HG02678 (cell line): ENCODE data around the gene DNLZ.
"Not testable (repeated sequence)": the region's sequence is repeated elsewhere in the genome, so short reads cannot be mapped to it uniquely, and the experiment has no call there.

ENCODE experiments used
- ATAC-seq: cut with Tn5 transposase; IDR thresholded peaks from one replicate; pipeline ENCODE4 v1.9.1; 2021; ENCODE audit warnings: mild to moderate bottlenecking, moderate library complexity; ENCODE audit not compliant: unreplicated experiment

DNLZ gene

DNA sequence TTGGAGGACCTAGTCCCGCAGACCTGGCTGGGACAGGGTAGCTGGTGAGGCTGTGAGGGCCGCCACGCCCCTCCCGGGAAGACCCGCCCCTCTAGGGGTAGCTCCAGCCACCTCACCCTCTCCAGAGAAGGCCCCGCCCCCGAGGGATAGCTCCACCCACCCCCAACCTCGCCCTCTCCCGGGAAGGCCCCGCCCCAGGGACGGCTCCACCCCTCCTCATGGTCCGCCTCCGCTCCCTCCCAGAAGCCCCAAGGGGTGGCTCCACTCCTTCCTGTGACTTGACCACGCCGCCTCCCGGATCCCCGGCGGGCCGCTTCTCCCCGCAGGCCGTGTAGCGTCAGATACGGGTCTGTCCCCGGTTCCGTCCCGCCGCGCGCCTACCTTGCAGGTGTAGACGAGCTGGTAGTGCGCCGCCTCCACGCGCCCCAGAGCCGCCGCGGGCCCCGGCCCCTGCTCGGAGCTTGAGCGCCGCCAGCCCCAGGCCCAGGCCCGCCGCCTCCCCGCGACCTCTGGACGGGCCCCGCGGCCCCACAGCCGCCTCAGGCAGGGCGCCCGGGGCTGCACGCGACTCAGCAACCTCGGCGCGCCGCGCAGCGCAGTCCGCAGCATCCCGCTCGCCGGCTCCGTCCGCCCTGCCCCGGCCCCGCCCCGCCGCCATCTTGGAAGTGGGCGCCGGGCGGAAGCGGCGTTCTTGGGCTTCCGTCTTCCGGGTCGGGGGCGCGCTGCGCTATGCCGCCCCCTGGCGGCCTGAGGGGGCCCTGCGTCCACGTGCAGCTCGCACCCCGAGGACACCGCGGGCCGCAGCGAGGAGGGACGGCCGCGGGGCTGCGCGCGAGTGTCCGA lies at the start of gene DNLZ:
Gene DNLZ (minus strand): TSS at position 639 of the 843 bp plus-strand sequence. CDS start 30 bp downstream, at position 609.
- ATAC-seq: peak; percentile 80

DNA sequence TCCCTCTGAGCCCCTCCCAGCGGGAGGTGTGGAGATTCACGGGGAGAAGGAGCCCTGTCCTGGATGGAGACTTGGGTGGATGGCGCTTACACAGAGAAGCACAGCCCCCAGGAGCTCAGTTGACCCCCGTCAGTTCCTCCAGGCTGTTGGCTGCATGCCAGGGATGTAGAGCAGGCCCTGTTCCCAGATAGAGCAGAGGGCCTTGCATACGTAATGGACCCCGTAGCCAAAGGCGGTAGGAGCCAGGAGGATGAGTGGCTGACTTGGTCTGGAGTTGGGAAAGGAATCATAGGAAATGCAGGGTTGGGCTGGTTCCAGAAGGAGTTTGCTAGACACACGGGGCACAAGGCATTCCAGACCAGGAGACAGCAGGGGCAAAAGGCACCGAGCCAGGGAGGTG lies 49.4 kb upstream of the DNLZ start:
- ATAC-seq: no peak

DNA sequence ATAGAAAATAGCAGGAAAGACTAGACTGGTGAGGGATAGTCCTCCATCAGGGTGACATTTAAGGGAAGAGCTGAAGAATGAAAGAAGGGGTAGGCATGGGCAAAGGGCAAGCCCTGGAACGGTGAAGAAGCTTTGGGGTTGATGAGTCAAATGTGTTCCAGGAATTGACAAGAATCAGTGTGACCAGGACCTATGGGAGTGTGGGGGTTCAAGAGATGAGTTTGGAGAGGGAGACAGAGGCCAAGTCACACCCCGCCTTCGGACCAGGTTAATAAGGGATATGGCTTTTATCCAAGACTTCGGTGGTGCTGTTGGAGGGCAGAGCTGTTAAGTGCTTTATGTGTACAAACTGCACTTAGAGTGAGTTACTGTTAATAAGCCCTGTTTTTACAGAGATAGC lies 47.8 kb upstream of the DNLZ start:
- no peak for ATAC-seq

DNA sequence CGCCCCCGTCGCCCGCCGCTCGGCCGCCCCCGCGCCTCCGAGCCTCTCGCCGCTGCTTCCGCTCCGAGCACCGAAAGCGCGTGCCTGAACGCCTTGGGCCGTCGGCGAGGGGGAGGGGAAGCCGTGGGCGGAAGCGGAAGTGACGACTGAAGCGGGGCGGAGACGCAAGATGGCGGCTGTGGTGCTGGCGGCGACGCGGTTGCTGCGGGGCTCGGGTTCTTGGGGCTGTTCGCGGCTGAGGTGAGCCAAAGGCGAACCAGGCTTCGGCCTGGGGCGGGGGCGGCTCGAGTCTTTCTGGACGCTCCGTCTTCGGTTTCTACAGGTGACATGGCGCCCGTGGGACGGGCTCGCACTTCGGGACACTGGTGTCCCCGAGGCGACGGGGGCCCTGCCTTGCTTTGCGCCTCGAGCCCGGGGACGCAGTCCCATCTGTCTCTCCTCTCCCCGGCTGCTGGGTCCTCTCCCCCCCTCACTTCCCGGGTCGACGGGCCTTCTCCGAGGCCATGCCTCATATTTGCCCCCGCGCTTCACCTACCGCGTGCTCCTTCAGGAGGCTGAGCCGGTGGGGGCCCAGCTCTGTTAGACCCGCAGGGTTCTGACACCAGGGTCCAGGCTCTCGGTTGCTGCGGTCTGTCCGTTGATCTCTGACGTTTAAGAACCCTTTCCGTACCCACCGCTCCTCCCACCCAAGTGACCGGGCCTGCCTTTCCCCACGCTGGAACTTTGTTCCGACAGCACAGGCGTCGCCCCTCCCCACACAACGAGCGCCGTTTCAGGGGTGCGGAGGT lies 47.1 kb upstream of the DNLZ start, which contains the start of the genes ENTR1 and PMPCA:
Gene ENTR1 (minus strand): TSS at position 115 of the 788 bp plus-strand sequence. CDS start 217 bp downstream, outside the sequence.
Gene PMPCA (plus strand): TSS at position 159 of the 788 bp plus-strand sequence. CDS start 11 bp downstream, at position 170.
- ATAC-seq: peak; percentile 82

DNA sequence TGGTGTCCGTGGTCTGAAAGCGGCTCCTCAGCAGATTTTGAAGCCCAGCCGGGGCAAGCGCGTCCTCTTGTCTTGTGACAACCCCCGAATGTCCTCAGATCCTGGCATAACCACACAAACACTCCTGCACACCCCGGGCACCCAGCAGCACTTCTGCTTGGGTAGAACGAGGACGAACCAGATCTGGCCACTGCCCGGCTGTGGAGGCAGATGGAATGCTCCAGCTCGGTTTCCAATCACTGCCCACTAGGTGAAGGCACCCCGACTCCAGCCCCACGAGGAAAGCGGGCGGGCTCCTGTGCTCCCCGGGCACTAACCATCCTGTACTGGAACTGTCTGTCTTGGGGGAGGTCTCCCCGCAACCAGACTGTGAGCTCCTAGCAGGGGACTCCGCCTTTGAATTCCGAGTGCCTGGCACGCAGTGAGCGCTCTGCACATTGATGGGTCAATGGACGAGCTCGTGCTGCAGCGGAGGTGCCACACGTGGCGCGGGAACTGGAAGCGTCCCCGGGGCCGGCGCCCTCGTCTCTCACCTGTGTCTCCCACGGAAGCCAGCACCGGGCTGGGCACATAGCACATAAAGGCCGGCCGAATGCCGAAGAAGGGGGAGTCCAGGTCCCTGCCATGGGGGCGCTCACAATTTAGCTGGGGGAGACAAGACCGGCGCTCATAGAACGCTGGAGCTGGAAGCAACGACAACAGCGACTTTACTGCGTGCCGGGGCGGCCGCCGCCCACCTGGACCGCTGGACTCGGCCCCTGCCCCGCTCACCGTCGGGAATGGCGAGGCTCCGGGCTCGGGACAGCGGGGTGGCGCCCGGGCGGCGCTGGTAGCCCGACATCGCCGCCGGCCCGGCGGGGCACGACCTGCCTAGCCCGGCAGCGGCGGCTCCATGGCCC lies 46.3 kb upstream of the DNLZ start:
- peak; percentile 22 for ATAC-seq

DNA sequence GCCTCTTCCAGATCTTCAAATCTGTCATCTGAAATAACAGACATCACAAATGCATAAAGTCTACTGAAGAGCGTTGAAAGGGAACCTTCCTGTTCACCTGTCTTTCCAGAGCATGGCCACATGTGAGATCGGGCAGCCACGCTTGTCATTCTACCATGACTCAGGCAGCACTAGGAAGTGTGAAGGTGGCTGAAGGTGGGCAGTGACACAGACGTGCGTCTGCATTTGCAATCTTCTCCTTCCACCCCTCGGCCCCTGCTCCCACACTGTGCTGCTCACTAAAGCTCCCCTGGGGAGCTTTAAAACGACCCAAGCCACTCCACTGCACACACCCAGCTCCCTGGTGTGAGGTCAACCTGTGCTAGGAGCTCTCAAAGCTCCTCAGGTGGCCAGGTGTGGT lies 44.4 kb upstream of the DNLZ start:
- ATAC-seq: no peak

DNA sequence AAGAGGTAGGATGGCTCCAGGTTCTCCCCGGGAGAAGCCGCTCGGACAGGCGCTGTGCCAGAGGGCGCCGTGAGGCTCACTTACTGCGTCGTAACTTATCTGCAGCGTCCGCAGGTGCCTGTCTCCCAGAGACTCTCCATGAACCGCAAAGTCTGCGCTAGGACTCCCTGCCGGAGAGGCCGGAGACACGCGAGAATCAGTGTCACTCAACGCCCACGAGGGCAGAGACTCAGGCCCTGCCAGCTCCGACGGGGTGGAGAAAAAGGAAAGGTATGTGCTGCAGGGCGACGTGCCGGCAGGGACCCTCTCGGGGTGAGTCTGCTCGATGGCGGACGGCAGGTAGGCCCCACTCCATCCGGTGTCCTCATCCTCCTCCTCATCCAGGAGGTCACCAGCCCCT lies 43.5 kb upstream of the DNLZ start:
- not testable (repeated sequence) for ATAC-seq

DNA sequence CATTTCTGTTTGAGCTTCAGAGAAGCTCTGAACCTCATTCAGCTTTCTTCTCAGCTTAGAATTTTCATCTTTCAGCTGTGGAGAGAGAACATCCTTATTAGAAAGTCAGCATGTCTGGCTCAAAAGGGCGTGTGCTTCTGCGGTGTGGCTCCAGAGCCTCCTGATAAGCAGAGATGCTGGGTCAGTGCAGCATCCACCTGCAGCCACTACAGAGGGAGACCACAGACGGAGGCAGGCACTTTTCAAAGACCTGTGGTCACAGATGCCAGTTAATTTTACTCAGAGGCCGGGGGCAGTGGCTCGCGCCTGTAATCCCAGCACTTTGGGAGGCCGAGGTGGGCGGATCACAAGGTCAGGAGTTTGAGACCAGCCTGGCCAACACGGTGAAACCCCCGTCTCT lies 42.4 kb upstream of the DNLZ start:
- ATAC-seq: not testable (repeated sequence)

DNA sequence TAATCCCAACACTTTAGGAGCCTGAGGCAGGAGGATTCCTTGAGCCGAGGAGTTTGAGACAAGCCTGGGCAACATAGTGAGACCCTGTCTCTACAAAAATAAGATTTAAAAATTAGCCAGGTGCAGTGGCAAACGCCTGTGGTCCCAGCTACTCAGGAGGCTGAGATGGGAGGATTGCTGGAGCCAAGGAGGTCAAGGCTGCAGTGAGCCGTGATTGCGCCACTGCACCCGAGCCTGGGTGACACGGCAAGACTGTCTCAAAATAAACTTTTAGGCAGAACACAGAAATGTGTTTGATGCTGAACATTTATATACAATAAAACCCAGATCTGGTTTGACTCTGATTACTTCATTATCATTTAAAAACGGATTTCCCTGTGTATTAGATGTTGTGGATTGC lies 41.9 kb upstream of the DNLZ start:
- no peak for ATAC-seq

DNA sequence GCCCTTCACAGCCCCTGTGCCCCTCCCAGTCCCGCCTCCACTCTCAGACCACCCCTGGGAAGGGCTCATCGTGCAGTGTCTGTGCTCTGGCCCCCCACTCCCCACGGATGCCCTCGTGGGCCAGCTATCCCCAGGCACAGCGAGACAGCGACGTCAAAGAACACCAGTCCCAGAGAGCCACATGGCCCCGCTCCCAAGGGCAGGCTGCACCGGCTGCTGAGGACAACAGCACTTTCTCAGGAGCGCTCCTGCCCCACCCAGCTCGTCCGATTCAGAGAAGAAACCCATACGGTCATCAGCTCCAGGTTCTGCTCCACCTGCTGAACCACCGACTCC lies 41.2 kb upstream of the DNLZ start:
- no peak for ATAC-seq

DNA sequence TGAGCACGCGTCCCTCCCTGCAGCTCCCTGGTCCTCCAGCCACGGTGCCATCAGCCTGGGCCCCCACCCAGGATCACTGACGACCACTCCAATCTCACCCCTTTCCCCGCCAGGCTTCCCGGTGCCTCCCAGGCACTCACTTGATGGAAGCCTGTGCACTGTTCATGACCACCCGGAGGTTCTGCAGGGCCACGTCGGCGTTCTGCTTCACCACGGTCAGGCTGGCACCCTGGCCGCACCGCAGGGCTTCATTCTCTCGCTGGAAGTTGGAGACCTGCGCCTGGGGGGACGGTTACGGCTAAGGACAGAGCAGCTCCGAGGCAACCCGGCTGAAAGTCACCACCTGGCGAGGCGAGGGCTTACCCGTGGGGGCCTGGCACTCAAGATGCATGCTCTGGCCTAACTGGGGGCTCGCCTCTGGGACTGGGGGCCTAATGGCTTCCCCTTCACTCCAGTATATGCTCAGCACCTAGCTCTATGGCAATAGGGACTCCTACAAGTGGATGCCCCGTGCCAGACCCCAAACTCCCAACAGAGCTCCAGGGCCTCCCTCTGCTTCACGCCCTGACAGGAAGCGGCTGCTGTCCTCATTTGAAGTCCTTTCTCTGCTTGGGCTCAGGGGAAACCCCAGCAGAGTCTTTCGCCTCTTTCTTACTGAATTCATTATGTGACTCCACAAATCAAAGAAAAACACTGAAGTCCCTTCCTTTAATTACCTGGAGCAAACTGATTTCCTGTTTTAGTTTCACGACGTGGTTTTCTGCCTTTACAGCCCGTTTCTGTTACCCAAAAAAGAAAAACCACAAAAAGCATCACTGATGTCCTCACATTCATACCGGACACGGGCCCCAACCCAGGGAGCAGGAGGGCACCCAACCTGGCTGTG lies 40.6 kb upstream of the DNLZ start:
- no peak for ATAC-seq

DNA sequence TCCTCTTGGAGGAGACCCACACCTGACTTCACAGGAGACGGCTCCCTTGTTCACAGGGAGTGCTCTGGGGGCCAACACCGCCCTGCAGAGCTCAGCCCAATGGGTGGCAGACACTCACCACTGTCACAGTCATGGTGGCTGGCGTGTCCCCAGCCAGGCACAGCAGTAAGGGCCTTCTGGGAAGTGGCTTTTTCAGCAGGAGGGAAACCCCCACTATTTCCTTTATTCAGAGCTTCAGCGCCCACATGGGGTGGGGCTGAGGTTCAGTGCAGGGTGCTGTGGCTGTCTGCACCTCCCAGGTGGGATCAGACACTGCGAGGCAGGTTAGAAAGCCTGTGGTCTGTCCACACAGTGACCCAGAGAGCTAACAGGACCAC lies 40.0 kb upstream of the DNLZ start:
- ATAC-seq: no peak

DNA sequence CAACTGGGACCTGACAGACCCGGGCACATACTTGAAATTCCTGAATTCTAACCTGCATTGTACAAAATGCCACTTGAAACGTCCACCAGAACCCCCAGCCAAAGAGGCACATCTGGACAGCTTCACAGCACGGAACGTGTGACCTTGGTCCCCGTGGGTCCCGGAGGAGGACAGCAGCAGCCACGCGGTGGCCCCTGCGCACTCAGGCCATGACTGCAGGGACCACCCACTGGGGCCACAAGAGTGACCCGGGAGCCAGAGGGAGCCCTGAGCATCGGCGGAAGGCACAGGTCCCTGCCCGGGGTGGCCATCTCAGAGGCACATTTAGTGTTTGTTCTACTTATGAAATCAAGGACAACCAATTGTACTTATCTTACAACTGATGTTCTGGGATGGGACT lies 38.5 kb upstream of the DNLZ start:
- ATAC-seq: no peak

DNA sequence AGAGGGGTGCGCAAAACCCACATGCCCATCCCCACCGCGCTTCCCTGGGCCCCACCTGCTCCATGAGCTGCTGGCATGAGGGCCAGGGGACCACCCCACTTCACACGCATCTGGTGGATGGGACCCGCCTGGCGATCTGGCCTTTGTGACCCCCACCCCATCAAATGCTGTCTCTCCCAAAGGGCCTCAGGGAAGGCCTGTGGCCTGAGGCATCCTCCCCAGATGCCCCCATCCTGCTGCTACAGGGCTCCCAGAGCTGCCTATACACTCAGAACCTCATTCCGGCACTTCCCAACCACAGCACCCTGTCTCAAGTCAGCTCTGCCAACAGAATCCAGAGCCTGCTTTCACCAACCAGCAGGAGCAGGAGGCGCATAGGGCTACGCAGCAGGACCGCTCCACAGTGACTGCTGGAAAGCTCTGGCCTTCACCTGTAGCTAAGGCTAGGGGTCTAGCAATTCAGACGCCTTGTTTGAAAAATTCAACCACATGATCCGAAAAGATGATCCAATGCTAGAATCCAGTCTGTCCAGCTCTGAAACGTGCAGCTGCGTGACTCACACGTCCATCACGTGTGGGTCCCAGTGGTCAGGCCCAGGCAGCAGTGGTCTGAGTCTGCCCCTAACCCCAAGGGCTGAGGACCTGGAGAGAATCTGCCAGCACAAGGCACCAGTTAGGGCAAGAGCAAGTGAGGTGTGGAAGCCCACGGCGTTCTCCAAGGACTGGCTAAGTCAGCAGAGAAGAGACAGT lies 37.8 kb upstream of the DNLZ start:
- ATAC-seq: no peak

DNA sequence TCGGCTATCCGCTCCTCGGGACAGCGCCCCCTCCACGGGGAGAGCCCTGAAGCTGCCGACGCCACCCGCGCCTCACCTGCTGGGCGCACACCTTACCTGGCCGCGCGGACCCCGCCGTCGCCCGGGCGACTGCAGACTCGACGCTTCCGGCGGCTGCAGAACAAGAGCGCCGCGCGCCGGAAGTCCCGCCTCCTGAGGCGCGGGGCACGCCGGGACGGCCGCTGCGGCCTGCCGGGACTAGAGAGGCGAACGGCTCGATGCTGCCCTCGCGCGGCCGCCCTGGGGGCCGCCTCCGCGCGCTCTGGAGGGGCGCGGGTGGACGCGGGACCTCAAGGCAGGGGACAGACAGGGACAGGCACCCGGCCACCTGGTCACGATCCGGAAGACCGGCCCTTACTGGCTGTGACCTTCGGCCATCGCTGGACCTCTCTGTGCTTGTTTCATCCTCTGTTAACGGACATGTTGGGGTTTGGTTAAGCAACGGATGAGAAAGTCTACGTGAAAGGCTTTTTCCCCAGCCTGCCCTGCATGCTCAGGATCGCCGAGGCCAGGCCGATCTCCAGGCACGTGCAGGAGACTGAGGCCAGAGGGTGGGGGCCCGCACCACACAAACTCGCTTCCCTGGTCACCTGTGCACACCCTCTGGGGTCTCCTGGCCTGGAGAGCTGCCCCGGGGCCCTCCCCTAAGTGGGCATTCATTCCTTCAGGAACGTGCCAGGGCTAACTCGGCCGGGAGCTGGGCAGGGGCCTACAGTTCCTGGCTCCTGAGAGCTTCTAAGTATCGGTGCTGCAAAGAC lies 36.7 kb upstream of the DNLZ start, which contains the start of gene SNAPC4:
Gene SNAPC4 (minus strand): TSS at position 133 of the 797 bp plus-strand sequence. CDS start 1,742 bp downstream, outside the sequence.
- ATAC-seq: peak; percentile 75

DNA sequence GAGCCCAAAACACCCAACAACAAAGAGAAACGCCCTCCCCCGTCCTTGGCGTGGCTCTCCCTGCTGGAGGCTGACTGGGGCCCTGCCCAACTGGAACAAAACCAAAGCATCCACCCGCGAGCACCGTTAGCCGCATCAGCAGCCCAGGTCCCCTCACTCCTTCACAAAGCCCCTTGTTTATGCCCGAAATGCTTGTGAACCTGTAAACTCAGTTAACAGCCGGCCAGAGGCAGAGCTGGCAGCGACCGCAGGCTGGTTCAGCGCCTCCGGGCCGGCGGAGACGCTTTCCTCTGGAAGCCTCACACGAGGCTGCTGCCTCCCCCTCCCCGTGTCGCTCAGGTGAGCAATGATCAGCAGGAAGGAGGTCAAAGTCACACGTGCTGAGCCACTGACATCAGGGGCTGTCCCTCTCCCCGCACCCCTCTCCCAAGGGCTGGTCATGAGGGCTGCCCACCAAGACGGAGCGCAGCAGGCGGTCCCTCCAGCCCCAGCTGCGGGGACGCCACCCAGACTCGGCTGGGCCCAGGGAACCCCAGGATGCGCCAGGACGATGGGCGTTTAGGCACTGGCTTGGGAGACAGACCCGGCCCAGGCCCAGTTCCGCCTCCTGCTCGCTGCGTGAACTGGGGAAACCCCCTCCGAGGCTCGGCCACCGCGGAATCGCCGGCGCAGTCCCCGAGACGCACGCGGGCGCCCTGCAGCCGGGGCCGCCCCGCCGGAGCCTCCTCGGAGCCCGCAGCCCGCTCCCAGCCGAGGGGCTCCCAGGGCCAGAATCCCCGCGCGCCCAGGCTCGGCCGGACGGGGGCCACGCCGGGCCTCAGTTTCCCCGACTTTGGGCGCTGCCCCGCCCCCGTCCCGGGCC lies 35.9 kb upstream of the DNLZ start:
- ATAC-seq: no peak

DNA sequence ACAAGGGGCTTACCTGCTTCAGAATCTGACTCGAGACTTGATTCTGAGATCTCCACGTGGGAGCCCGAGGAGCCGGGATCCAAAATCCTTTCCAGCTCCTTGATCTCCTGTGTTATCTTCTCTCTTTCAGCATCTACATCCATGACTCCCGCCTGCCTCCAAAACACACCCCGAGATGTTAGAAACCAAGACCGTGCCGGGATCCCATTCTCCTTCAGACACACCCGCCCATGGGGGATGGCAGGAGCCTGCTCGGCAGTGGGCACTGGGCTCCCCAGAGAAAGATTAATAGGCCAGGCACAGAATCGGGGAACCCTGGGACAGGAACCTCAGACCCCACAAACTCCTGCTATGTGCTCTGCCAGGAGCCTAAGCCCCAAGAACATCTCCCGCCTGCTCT lies 34.7 kb upstream of the DNLZ start:
- no peak for ATAC-seq
